Measurements from ENCODE around the gene SSH2.
"Not testable (repeated sequence)": the region's sequence is repeated elsewhere in the genome, so short reads cannot be mapped to it uniquely, and the experiment has no call there.

The SSH2 gene

GRCh38 chr17:29874358-29874757 lies 55.7 kb downstream of the SSH2 start:
- not testable (repeated sequence) for DNase-seq

DNA sequence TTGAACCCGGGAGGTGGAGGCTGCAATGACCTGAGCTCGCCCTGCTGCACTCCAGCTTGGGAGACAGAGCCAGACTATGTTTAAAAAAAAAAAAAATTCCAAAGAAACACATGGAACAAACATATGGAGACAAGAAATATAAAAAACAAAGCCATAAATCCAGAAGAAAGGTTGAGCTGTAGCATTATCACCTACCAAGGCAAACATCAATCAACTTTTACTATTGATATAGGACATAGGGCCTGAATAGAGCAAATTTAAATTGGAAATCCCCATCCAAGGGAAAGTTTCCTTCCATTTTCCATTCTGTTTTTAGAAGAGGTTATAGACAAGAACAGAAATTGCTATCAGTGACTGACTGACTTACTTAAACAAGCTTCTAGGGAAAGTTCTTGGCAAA lies 56.6 kb downstream of the SSH2 start:
- DNase-seq: no peak

DNA sequence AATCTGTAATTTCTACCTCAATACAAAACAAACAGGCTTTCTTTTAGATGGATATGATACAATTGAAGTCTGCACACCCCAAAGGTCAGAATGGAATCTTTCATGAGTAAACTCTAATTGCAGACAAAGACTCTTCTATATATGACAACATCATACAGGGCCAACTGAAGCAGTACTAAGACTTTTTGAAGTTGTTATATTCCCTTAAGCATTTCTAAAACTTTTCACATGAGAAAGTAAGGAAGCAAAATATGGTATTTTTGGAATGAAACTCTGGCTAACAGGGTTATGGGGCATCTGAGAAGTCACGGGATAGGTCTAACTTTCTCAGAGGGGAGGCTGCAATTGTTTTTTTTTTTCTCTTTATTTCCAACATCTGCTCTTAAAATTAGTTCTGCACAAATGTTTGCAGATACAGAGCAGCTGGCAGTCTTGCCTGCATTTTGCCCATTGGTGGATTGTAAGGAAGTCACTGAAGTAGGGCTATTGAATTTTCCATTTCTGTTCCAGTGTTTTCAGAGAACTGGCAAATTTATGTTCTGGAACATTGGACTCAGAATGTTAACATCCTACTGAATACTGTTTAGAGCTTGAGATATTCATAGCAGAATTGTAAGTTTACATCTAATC lies 59.1 kb downstream of the SSH2 start:
- DNase-seq: peak; percentile 19

- DNase-seq: peak; percentile 37
Observed at GRCh38 chr17:29867643-29868181, 62.3 kb downstream of the SSH2 start.

DNA sequence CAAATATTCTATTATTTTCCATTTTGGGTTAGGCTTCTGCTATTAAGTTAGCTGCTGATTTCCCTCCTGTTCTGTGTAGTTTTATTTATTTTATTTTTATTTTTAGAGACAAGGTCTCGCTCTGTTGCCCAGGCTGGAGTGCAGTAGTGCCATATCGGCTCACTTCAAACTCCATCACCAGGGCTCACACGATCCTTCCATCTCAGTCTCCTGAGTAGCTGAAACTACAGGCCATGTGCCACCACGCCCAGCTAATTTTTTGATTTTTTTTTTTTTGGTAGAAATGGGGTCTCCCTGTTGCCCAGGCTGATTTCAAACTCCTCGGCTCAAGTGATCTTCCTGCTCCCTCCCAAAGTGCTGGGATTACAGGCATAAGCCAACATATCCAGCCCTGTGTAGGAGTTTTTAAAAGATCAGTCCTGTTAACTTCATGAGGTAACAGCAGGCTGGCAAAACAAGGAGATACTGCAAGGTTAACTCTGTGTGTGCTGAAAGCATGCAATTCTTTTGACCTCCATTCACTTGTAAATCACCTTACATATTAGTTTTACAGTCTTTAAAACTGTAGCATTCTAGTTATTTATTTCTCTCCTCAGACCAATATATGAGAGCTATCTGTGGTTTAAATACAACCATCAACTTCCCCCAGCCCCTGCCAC lies 63.2 kb downstream of the SSH2 start:
- no peak for DNase-seq

GRCh38 chr17:29864615-29865014 lies 65.4 kb downstream of the SSH2 start:
- no peak for DNase-seq

- DNase-seq: not testable (repeated sequence)
Observed at GRCh38 chr17:29864123-29864522, 65.9 kb downstream of the SSH2 start.

DNA sequence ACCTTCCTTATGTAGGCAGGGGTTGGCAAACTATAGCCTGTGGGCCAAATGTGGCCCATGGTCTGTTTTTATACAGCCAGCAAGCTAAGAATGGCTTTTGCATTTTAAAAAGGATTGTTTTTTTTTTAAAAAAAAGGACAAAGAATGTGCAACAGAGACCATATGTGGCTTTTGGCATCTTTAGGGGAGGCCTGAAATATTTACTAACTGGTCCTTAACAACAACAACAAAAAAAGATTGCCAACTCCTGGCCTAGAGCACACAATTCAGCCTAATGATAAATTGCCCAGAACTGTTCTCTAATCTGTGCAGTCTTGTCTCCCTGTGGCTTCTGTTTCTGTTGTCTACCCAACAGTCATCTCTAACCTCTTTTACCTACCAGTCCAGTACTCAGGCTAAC lies 67.1 kb downstream of the SSH2 start:
- no peak for DNase-seq

GRCh38 chr17:29862127-29862526 lies 67.9 kb downstream of the SSH2 start:
- DNase-seq: no peak

DNA sequence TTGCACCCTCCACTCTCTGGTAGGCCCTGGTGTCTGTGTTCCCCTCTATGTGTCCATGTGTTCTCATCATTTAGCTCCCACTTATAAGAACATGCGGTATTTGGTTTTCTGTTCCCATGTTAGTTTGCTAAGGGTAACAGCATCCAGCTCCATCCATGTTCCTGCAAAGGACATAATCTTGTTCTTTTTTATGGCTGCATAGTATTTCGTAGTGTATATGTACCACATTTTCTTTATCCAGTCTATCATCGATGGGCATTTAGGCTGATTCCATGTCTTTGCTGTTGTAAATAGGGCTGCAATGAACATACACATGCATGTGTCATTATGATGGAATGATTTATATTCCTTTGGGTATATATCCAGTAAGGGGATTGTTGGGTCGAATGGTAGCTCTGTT lies 70.6 kb downstream of the SSH2 start:
- not testable (repeated sequence) for DNase-seq

DNA sequence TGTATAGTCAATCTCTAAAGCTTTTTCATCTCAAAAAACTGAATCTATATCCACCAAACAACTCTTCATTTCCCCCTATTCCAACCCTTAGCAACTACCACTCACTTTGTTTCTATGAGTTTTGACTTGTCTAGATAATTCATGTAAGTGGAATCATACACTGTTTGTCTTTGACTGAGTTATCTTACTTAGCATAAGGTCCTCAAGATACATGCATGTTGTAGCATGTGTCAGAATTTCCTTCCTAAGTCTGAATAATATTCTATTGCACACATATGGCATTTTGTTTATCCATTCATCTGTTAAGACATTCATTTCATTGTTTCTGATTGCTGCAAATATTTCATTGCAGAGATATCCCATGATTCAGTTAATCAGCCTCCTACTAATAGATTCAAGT lies 72.2 kb downstream of the SSH2 start:
- no peak for DNase-seq

GRCh38 chr17:29857105-29857504 lies 72.9 kb downstream of the SSH2 start:
- DNase-seq: not testable (repeated sequence)

DNA sequence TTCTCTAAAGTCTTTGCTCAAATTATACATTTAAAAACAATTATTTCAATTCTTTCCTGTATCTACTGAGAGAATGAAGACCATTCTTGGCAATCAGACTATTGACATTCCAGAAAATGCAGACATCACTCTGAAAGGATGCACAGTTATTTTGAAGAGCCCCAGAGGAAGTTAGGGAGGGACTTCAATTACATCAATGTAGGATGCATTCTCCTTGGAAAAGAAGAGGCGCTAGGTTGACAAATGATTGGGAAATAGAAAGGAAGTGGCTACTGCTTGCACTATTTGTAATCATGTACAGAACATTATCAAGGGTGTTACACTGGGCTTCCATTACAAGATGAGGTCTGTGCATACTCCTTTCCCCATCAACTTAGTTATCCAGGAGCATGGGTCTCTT lies 74.3 kb downstream of the SSH2 start:
- DNase-seq: no peak

GRCh38 chr17:29848737-29849136 lies 81.3 kb downstream of the SSH2 start:
- DNase-seq: no peak

- peak; percentile 20 for DNase-seq
Observed at GRCh38 chr17:29847527-29848400, 82.3 kb downstream of the SSH2 start.

DNA sequence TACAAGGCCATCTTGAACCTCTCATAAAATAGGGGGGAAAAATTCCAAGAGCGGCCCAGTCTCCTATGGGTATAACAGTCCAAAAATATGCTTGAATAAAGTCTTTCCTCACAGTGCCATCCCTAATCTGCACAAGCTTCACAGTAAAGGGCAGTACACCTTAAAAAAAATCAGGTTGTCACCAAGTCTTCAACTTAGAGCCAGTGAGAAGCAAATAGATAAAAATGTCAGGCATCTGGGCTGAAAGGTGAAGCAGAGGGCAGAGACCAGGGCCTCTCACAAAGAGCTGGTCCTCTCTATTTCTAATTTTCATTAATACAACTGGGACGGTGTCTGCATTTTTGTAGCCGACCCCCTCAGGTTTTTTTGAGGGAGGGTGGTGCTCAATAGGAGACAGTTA lies 82.9 kb downstream of the SSH2 start:
- DNase-seq: no peak

DNA sequence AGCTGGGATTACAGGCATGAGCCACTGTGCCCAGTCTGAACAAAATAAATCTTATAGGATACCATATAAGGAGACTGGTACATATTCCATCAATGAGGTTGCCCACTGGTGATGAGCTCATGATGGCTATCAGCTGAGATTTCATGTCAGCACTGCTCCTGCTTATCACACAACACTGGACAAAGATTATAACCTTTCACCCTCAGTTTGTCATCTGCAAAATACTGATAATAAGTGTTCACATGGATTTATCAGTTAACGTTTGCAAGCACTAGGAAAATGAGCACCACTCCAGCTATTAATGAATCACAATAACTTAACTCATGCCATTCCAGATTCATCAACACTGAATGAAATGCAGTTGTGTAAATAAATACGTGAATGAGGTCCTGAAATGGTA lies 83.7 kb downstream of the SSH2 start:
- no peak for DNase-seq

DNA sequence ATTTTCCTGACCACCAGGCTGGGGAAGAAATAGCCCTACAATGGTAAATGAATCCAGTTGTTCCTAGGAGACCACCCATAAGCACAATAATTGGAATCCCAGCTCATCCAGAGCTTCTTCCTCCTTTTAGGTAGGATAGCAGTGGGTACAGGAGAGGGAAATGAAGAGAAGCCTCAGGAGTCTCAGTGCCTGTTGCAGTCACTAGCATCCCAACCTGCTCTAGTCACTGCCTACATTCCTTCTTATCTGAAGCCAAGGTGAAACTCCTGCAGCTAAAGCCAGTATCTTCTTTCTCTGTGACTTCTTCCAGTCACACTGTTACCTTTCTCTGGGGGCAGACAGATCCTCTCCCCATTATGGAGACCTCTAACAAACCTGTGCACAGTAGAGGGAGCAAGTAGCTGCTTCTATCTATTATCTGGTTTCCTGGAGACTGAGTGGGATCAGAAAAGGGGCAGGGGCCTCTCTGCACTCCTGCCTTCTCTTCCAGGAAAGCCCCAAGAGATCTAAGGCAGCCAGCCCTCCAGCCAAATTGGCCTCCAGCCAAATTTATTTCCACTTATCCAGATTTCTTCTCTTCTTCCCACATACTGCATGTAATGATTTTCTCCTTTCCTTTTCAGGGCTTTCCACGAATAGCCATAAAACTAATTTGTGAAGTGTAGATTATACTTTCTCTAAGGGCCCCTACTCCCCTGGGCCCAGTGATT lies 85.5 kb downstream of the SSH2 start:
- no peak for DNase-seq

GRCh38 chr17:29840884-29841283 lies 89.1 kb downstream of the SSH2 start:
- no peak for DNase-seq

- DNase-seq: no peak
Observed at GRCh38 chr17:29839656-29840055, 90.4 kb downstream of the SSH2 start.

- peak; percentile 7 for DNase-seq
Observed at GRCh38 chr17:29838961-29839360, 91.1 kb downstream of the SSH2 start.

- no peak for DNase-seq
Observed at GRCh38 chr17:29837531-29837930, 92.5 kb downstream of the SSH2 start.

DNA sequence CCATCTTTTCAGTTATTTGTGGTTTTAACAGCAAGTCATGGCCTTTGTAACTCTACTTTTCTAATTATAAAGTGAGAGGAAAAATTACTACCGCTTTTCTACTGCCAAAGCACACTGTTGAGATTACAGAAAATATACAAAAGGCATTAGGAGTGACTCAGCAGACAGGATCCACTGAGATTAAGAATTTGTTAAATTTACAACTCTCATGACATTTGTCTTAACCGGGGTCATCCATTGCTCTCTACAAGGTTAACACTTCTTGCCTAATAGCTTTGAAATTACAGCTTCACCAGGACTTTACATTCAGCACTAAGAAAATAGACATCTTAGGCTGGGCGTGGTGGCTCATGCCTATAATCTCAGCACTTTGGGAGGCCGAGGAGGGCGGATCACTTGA lies 93.4 kb downstream of the SSH2 start:
- no peak for DNase-seq
